H1 (cell line): ENCODE measurements around the gene RNF146. TPM values are rescaled to one million over a fixed set of nuclear protein-coding genes. Genes with fewer than 3 reads are reported as not detected.

Experiments
- CTCF ChIA-PET: fragments of 300-600 bp; sonication (Branson Sonifier 250); formaldehyde crosslinking; loops from one replicate; lab custom pipeline; 2021; ENCODE audit not compliant: partially characterized antibody; lab: Charles Lee
- POLR2A ChIA-PET: fragments of 300-600 bp; sonication (Branson Sonifier 250); formaldehyde crosslinking; loops from one replicate; lab custom pipeline; 2021; ENCODE audit warnings: inconsistent platforms; ENCODE audit not compliant: partially characterized antibody; lab: Charles Lee
- DNase-seq, 2 experiments: peaks; one replicate each; pipeline versions ENCODE4 v3.0.0 to v3.0.0-alpha.2; 2010 to 2022; ENCODE audit warnings: low spot score in 2 of 2, low read depth in 1 of 2, mixed read lengths in 1 of 2
- FAIRE-seq: peaks from 2 replicates; lab custom pipeline; 2011; peaks lifted over from hg19 to GRCh38; lab: Jason Lieb, UNC
- H2AFZ ChIP-seq: 2 replicates; pipeline ENCODE4 v1.8.1; 2012; ENCODE audit warnings: low read length, inconsistent platforms
- H2AK5ac ChIP-seq: 2 replicates; pipeline ENCODE4 v1.6.1; 2013; ENCODE audit warnings: low read depth, low read length
- H2BK120ac ChIP-seq: replicated peaks from 2 replicates; pipeline ENCODE3; 2013; ENCODE audit warnings: low read depth, low read length, inconsistent platforms
- H2BK12ac ChIP-seq: 2 replicates; pipeline ENCODE4 v1.6.1; 2013; ENCODE audit warnings: low read depth, low read length
- H2BK15ac ChIP-seq: 2 replicates; pipeline ENCODE4 v1.6.1; 2013; ENCODE audit warnings: low read length
- H2BK20ac ChIP-seq: 2 replicates; pipeline ENCODE4 v1.6.1; 2013; ENCODE audit warnings: low read length
- H2BK5ac ChIP-seq: 2 replicates; pipeline ENCODE4 v1.6.1; 2013; ENCODE audit warnings: low read depth, low read length
- H3K14ac ChIP-seq: 2 replicates; pipeline ENCODE4 v1.6.1; 2013; ENCODE audit warnings: inconsistent platforms; ENCODE audit not compliant: insufficient read length
- H3K18ac ChIP-seq: 2 replicates; pipeline ENCODE4 v1.6.1; 2013; ENCODE audit warnings: low read length; ENCODE audit errors: extremely low read depth
- H3K23ac ChIP-seq: 2 replicates; pipeline ENCODE4 v1.6.1; 2013; ENCODE audit warnings: inconsistent platforms; ENCODE audit not compliant: insufficient read length
- H3K23me2 ChIP-seq: 2 replicates; pipeline ENCODE4 v1.6.1; 2013; ENCODE audit warnings: low read depth, low read length
- H3K27ac ChIP-seq: 2 replicates; pipeline ENCODE4 v1.6.1; 2011; ENCODE audit warnings: low read depth, low read length, inconsistent platforms
- H3K27me3 ChIP-seq, 4 experiments: replicated peaks in 1 of 4; 1 replicate in 1 of 4; 2 replicates in 3 of 4; pipeline versions ENCODE4 v1.6.1 to v1.8.1; 2011 to 2013; ENCODE audit warnings: low read length in 3 of 4, mild to moderate bottlenecking in 3 of 4, inconsistent platforms in 2 of 4, mixed read lengths in 2 of 4, moderate library complexity in 1 of 4; ENCODE audit not compliant: control insufficient read depth in 3 of 4, insufficient read depth in 3 of 4; ENCODE audit errors: extremely low read depth in 1 of 4
- H3K36me3 ChIP-seq, 4 experiments: 2 replicates each; pipeline versions ENCODE4 v1.6.1 to v1.8.1; 2011 to 2013; ENCODE audit warnings: mild to moderate bottlenecking in 4 of 4, low read length in 3 of 4, moderate library complexity in 2 of 4, control low read depth in 1 of 4, inconsistent platforms in 1 of 4; ENCODE audit not compliant: insufficient read depth in 4 of 4, control insufficient read depth in 2 of 4
- H3K4ac ChIP-seq: replicated peaks from 2 replicates; pipeline ENCODE3; 2013; ENCODE audit warnings: low read length, low read depth, mixed read lengths, inconsistent platforms; ENCODE audit not compliant: insufficient read length
- H3K4me1 ChIP-seq, 4 experiments: replicated peaks in 1 of 4; 1 replicate in 1 of 4; 2 replicates in 3 of 4; pipeline versions ENCODE4 v1.6.1 to v1.8.1; 2011 to 2013; ENCODE audit warnings: low read length in 3 of 4, inconsistent platforms in 2 of 4, mixed read lengths in 1 of 4; ENCODE audit not compliant: insufficient read depth in 4 of 4, control insufficient read depth in 3 of 4
- H3K4me2 ChIP-seq, 2 experiments: 2 replicates each; pipeline versions ENCODE4 v1.6.1 to v1.8.1; 2011 to 2013; ENCODE audit warnings: low read depth in 2 of 2, low read length in 2 of 2, control low read depth in 1 of 2, inconsistent platforms in 1 of 2, mild to moderate bottlenecking in 1 of 2; ENCODE audit not compliant: insufficient read depth in 1 of 2
- H3K4me3 ChIP-seq, 4 experiments: fragments of 200-600, 300-600 bp in 1 of 4; sonication (generic), shearing (Covaris generic), sonication (Bioruptor Twin) in 1 of 4; 2 replicates each; pipeline versions ENCODE4 v1.5.1 to v1.8.1; 2011 to 2016; ENCODE audit warnings: low read length in 4 of 4, low read depth in 3 of 4, control low read depth in 2 of 4, inconsistent platforms in 2 of 4, mild to moderate bottlenecking in 2 of 4, mixed read lengths in 1 of 4, moderate library complexity in 1 of 4; ENCODE audit not compliant: insufficient read depth in 2 of 4; ENCODE audit errors: extremely low read depth in 1 of 4
- H3K56ac ChIP-seq: replicated peaks from 2 replicates; pipeline ENCODE3; 2013; ENCODE audit warnings: low read depth, mild to moderate bottlenecking, mixed read lengths, low read length, inconsistent platforms; ENCODE audit not compliant: insufficient read length
- H3K79me1 ChIP-seq: 2 replicates; pipeline ENCODE4 v1.6.1; 2013; ENCODE audit warnings: low read depth, low read length, control low read depth
- H3K79me2 ChIP-seq, 2 experiments: 2 replicates each; pipeline versions ENCODE4 v1.6.1 to v1.8.1; 2012 to 2013; ENCODE audit warnings: low read length in 2 of 2, mild to moderate bottlenecking in 2 of 2, inconsistent platforms in 1 of 2; ENCODE audit not compliant: insufficient read depth in 2 of 2, control insufficient read depth in 1 of 2
- H3K9ac ChIP-seq, 4 experiments: replicated peaks in 1 of 4; 1 replicate in 1 of 4; 2 replicates in 3 of 4; pipeline versions ENCODE4 v1.6.1 to v1.8.1; 2011 to 2013; ENCODE audit warnings: low read depth in 3 of 4, low read length in 3 of 4, control low read depth in 2 of 4, mild to moderate bottlenecking in 2 of 4, moderate library complexity in 2 of 4, inconsistent platforms in 1 of 4; ENCODE audit errors: extremely low read depth in 1 of 4
- H3K9me3 ChIP-seq, 2 experiments: 2 replicates each; pipeline versions ENCODE4 v1.6.1 to v1.8.1; 2012 to 2013; ENCODE audit warnings: mild to moderate bottlenecking in 2 of 2, moderate library complexity in 2 of 2, control low read depth in 1 of 2, inconsistent platforms in 1 of 2, low read depth in 1 of 2, low read length in 1 of 2, mixed read lengths in 1 of 2; ENCODE audit not compliant: insufficient read depth in 2 of 2
- H4K20me1 ChIP-seq, 2 experiments: replicated peaks in 1 of 2; 2 replicates each; pipeline versions ENCODE3 to v1.8.1; 2011 to 2013; ENCODE audit warnings: inconsistent platforms in 2 of 2, low read length in 2 of 2, mild to moderate bottlenecking in 1 of 2; ENCODE audit not compliant: insufficient read depth in 2 of 2, control insufficient read depth in 1 of 2
- H4K5ac ChIP-seq: 2 replicates; pipeline ENCODE4 v1.6.1; 2013; ENCODE audit warnings: low read length, low read depth, mixed read lengths, inconsistent platforms; ENCODE audit not compliant: insufficient read length
- H4K8ac ChIP-seq: 2 replicates; pipeline ENCODE4 v1.8.0; 2013; ENCODE audit warnings: mild to moderate bottlenecking, moderate library complexity, low read length, inconsistent platforms; ENCODE audit not compliant: insufficient read depth; ENCODE audit errors: extremely low read depth
- H4K91ac ChIP-seq: replicated peaks from 2 replicates; pipeline ENCODE3; 2013; ENCODE audit warnings: low read length, mixed read lengths, inconsistent platforms; ENCODE audit not compliant: insufficient read length
- BCL11A ChIP-seq, 2 experiments: IDR thresholded peaks; one replicate each; pipeline ENCODE4 v1.6.1; 2011; ENCODE audit warnings: low read depth in 2 of 2, low read length in 2 of 2, mild to moderate bottlenecking in 2 of 2
- CHD1 ChIP-seq: IDR thresholded peaks from 2 replicates; pipeline ENCODE4 v1.6.1; 2012; ENCODE audit warnings: low read depth, low read length, improper control_type of control experiment
- EZH2 ChIP-seq: fragments of 200-600 bp; sonication (generic); IDR thresholded peaks from 2 replicates; pipeline ENCODE4 v1.7.1; 2012; ENCODE audit warnings: low read depth, mild to moderate bottlenecking, moderate library complexity, low read length, inconsistent platforms; ENCODE audit not compliant: severe bottlenecking
- FOSL1 ChIP-seq: IDR thresholded peaks from 2 replicates; pipeline ENCODE4 v1.6.1; 2011; ENCODE audit warnings: mild to moderate bottlenecking, low read depth, low read length, moderate library complexity; ENCODE audit not compliant: insufficient read depth
- RBBP5 ChIP-seq: IDR thresholded peaks from 2 replicates; pipeline ENCODE4 v1.7.1; 2012; ENCODE audit warnings: low read depth, mild to moderate bottlenecking, inconsistent platforms, low read length, moderate library complexity, borderline replicate concordance
- RFX5 ChIP-seq: IDR thresholded peaks from 2 replicates; pipeline ENCODE4 v1.6.1; 2011; ENCODE audit warnings: low read depth, low read length, improper control_type of control experiment, borderline replicate concordance
- SIRT6 ChIP-seq: IDR thresholded peaks from one replicate; pipeline ENCODE4 v1.7.1; 2012; ENCODE audit warnings: low read length, inconsistent platforms
- SP2 ChIP-seq: IDR thresholded peaks from 2 replicates; pipeline ENCODE4 v1.6.1; 2012; ENCODE audit warnings: mild to moderate bottlenecking, low read length, inconsistent platforms
- SRF ChIP-seq: IDR thresholded peaks from 2 replicates; pipeline ENCODE4 v1.6.1; 2011; ENCODE audit warnings: mild to moderate bottlenecking, low read depth, low read length, moderate library complexity
- SUZ12 ChIP-seq: fragments of 200-600 bp; sonication (generic); IDR thresholded peaks from 2 replicates; pipeline ENCODE4 v1.6.1; 2012; ENCODE audit warnings: mild to moderate bottlenecking, inconsistent platforms, low read length, moderate library complexity, mixed read lengths
- TAF1 ChIP-seq: IDR thresholded peaks from 2 replicates; pipeline ENCODE4 v1.6.1; 2011; ENCODE audit warnings: mild to moderate bottlenecking, low read depth, low read length
- TAF7 ChIP-seq: optimal IDR thresholded peaks from 2 replicates; pipeline ENCODE3; 2011; ENCODE audit warnings: low read depth, mild to moderate bottlenecking, inconsistent platforms, low read length, moderate library complexity, borderline replicate concordance
- USF2 ChIP-seq: IDR thresholded peaks from 2 replicates; pipeline ENCODE4 v1.6.1; 2011; ENCODE audit warnings: low read length, improper control_type of control experiment
- WGBS, 2 experiments: shearing (Covaris generic) in 1 of 2; methylation state at CpG; one replicate each; pipeline versions ENCODE4 v1.1.6 to v1.1.7; 2013 to 2015; ENCODE audit warnings: low lambda C conversion rate in 2 of 2, mixed read lengths in 2 of 2, inconsistent platforms in 1 of 2, low coverage in 1 of 2, missing lambda C conversion rate in 1 of 2; ENCODE audit not compliant: insufficient replicate concordance in 2 of 2, insufficient coverage in 1 of 2, insufficient read length in 1 of 2; ENCODE audit errors: extremely low coverage in 1 of 2, missing lambda C conversion rate in 1 of 2; 5-methylcytosine and 5-hydroxymethylcytosine counted together
- polyA plus RNA-seq, 7 experiments: library from polyadenylated mRNA; depleted of rRNA in 3 of 7; stranded (reverse) in 5 of 7; unstranded in 2 of 7; fragments of >200 nt in 5 of 7; fragments of 200-250 nt in 2 of 7; gene quantifications; 1 replicate in 5 of 7; 2 replicates in 1 of 7; 4 replicates in 1 of 7; pipeline versions ENCODE4 v1.2.1 to v1.2.3, GENCODE V29; 2011 to 2013; ENCODE audit warnings: missing spikeins in 2 of 7, mixed read lengths in 2 of 7
- total RNA-seq: library from RNA; stranded (reverse); fragmentation: NEBNext Ultra II Directional; extraction: Animal tissue kit (Norgen Biotek cat#: 25700); gene quantifications from 2 replicates; pipeline ENCODE4 v1.2.1, GENCODE V29; 2021

Gene RNF146
- total and polyA plus RNA-seq, 2 of the 8 experiments (the other 6 are each of a cell fraction or from before 2014, with no cell fraction given), result 16.1 to 30.8 TPM

GRCh38 chr6:127282184-127282583 is 15.5 kb downstream of the RNF146 start:
- Histone ChIP-seq H4K20me1 (peaks cover 0 to 6% of the 10 kb centered on the region in 2 experiments), H3K23me2 (no peaks in the 10 kb centered on the region), H4K8ac (no peak overlapping the region), H4K5ac (no peak overlapping the region), H3K36me3 (peaks cover 4 to 48% (median 17%) of the 10 kb centered on the region in 4 experiments), H2BK120ac (no peak overlapping the region), H3K14ac (no peak overlapping the region), H2AK5ac (no peak overlapping the region), H3K23ac (no peak overlapping the region), H3K18ac (no peak overlapping the region), H3K4me1 (no peaks in the 10 kb centered on the region), H3K4me2 (no peak overlapping the region), H3K27ac (no peak overlapping the region), H3K4me3 (no peak overlapping the region), H2BK15ac (no peak overlapping the region), H2BK20ac (no peak overlapping the region), H3K4ac (no peak overlapping the region), H3K9me3 (no peaks in the 10 kb centered on the region), H2BK12ac (no peak overlapping the region), H3K56ac (no peak overlapping the region), H4K91ac (no peak overlapping the region), H3K9ac (no peak overlapping the region), H2BK5ac (no peak overlapping the region), H3K79me1 (no peaks in the 10 kb centered on the region), H3K79me2 (peaks cover 0 to 29% of the 10 kb centered on the region in 2 experiments; a peak in 2 of 4 replicates), H2AFZ (no peak overlapping the region), H3K27me3 (no peaks in the 10 kb centered on the region)
- DNase-seq (no peak), FAIRE-seq (no peak)
- POLR2A ChIA-PET, result interaction anchor here (1.4 kb wide), 1 partner anchor 10 kb away, joined by 3 read pairs; no protein-coding TSS in a partner anchor
- 100% methylated on average over 1 of the region's 1 CpG; no CpG with 5 or more reads in 1 of the 2 experiments for WGBS, 2 experiments
- CTCF ChIA-PET, result interaction anchor here (1.1 kb wide), 1 partner anchor 9 kb away, joined by 3 read pairs; no protein-coding TSS in a partner anchor
- TF ChIP-seq TAF7 (no peak), SP2 (no peak), CHD1 (no peak), SRF (no peak), FOSL1 (no peak), RBBP5 (no peak), BCL11A (IDR thresholded peaks at IDR 0.05; ENCODE audit: low read depth in 2 of 2, low read length in 2 of 2) (no peak), TAF1 (no peak), EZH2 (no peak), USF2 (no peak), SUZ12 (no peak), RFX5 (no peak), SIRT6 (no peak)
